ENCODE results near the gene NFATC2.
A peak's percentile ranks its signal among the peaks of the same experiment; 100 is the strongest.

The NFATC2 gene

GRCh38 chr20:51536116-51537069, 6.1 kb downstream of the NFATC2 start:
- no peak for DNase-seq (ENCODE audit: low spot score)

DNA sequence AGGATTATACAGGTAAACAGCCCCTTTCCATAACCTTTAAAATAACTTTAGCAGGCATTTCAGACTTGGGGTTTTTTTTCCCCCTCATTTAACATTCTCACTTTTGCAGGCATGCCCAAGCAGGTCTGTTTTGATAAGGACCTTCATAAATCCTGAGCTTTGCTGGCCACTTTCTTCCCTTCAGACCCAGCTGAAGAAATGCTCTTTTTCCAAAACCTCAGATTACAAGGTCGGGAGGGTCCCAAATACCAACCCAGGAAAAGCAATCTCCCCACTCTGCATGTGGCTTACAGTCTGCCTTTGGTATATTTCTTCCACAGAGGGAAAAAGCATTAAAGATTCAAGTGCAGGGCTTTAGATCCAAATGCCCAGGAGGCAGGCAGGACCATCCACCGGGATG, 6.8 kb downstream of the NFATC2 start:
- no peak for DNase-seq (ENCODE audit: low spot score)

GRCh38 chr20:51535075-51535386, 7.5 kb downstream of the NFATC2 start:
- DNase-seq (ENCODE audit: low spot score), result no peak

DNA sequence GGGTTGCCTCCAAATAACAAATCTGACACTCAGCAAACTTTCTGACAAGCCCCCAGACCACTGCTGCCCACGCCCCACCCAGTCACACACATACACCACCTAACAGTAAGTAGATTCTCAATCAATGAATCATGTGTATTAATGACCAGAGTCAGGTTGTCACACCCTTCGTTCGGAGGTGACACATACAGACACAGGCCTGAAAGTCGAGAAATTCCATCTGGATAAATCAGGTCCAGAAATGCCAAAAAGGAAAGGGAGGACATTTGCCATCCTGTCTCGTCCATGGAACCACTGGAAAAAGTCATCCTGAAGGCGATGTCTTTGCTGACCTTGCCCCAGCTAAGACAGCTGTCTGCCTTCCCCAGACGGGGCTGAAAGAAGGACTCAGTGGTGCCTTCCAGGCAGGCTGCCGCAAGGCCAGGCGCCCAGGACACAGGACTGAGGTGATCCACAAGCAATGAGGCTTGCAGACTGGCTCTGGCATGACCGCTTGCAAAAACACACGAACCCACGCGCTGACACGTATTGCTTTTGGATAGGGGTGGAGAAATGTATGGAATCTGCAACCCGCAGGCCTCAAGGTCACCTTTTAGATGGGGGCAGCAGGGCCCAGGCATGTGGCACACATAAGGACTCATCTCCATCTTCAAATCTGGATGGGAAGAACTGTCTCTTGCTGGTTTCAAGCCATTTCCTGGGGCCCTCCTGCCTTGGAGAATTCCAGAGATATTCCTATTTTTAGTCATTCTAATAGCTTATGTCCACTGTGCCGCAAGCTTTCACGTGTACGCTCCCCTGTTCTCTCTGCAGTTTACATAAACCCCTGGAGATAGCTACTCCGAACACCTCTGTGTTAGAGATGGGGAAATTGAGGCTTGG, 9.0 kb downstream of the NFATC2 start:
- DNase-seq (ENCODE audit: low spot score), result no peak

DNA sequence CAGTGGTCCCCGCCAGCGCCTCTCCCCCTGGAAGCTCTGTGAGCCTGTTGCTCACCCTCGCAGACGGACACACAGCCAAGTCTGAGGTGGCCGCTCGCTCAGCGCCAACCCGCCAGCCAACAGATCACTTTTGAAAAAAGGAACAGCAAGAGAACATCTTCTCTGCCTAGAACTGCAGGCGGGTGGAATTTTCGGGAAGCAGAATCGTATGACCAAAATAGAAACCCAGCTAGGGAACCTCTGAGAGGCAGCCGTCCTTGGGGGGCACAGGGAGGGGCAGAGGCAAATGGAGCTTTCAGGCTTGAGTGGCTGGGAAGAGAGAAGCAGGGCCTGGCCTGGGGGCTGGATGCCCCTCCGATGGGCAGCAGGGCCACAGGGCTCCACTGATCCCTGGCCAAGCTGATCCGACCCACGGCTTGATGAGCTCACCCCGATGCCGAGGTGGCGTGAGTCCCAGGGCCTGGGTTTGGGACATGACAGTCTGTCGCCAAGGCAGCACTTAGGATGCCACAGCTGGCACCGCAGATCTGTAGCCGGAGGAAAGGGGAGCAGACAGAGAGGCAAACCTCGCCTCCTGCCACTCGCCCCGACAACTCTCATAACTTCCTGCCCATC, 9.8 kb downstream of the NFATC2 start:
- no peak for DNase-seq (ENCODE audit: low spot score)

- no peak for DNase-seq (ENCODE audit: low spot score)
Observed at GRCh38 chr20:51531712-51532456, 10.6 kb downstream of the NFATC2 start.

- DNase-seq (ENCODE audit: low spot score), result no peak
Observed at GRCh38 chr20:51531141-51531710, 11.3 kb downstream of the NFATC2 start.

GRCh38 chr20:51529758-51530157, 12.8 kb downstream of the NFATC2 start:
- DNase-seq (ENCODE audit: low spot score), result no peak

- no peak for DNase-seq (ENCODE audit: low spot score)
Observed at GRCh38 chr20:51529081-51529681, 13.3 kb downstream of the NFATC2 start.

DNA sequence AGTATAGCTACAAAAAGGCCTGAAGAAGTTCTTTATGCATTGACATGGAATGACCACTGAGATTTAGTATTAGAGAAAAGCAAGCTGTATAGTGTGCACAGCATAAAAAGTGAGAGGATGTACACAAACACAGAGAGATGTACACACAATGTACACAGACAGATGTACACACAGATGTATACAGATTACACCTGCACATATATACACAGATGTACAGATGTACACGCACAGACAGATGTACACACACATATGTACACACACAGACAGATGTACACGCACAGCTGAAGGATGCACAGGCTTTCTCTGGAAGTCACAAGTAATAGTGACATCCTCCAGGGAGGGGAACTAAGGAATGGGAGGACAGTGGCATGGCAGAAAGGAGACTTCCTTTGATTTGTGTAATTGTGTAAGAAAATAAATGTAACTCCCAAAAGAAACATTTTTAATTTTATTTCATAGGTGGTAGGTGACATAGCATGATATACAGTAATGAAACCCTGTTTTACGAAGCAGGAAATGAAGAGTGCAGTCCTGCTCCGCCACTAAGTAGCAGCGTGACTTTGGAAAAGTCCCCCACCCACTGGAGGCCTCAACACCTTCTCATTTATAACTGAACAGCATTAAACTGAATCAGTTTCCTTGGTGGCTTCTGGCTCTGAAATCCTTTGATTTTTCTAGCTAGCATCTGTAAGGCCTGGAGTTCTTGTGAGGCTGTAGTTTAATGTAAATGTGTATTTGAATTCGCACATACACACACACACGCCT, 14.1 kb downstream of the NFATC2 start:
- DNase-seq (ENCODE audit: low spot score), result no peak

DNA sequence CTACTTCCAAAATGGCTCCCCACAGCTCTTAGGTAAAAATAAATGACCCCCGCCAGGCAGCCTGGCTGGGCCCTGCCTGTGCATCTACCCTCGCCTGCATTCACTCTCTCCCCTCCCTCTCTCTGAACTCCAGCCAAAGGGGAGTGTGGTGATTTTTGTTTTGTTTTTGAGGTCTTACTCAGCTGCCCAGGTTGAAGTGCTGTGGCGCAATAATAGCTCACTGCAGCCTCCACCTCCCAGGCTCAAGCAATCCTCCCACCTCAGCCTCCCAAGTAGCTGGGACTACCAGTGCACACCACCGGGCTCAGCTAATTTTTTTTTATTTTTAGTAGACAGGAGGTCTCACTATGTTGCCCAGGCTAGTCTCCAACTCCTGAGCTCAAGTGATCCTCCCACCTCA, 15.8 kb downstream of the NFATC2 start:
- no peak for DNase-seq (ENCODE audit: low spot score)

GRCh38 chr20:51526106-51526470, 16.4 kb downstream of the NFATC2 start:
- DNase-seq (ENCODE audit: low spot score), result no peak

DNA sequence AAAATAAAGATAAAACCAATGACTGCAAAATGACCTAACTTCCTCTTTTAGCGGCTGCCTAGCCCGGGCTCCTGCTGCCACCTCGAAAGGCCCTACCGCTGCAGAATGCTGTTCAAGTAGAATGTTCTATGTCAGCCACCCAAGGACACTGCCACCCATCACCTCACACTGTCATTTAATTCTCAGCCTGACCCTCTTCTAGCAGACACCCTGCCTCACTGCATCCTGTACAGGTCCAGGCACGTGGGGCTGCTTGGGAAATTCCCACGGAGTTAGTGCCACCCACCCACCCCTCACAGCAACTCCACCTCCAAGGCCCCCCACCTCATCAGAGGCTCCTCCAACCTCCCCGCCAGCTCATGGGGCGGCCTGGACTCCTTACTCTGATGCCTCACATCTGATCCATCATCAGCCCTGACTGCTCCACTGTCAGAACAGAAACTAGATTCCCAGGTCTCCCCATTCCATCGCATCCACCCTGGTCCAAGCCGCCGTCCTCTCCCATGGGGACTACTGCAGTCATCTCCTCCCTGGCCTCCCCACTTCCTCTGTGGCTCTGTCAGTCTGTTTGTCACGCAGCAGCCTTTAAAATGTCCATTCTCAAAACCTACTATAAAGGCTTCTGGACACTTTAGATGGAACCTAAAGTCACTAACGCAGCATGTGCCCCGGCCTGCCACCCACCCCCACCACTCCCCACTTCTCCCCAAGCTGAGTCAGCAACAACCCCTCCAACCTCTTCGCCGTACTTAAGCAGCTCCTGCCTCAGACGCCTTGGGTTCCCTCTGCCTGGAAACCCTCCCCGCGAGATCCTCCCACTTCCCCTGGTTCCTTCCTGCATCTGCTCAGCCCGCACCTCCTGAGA, 17.0 kb downstream of the NFATC2 start:
- peak; percentile 40 for DNase-seq (ENCODE audit: low spot score)

DNA sequence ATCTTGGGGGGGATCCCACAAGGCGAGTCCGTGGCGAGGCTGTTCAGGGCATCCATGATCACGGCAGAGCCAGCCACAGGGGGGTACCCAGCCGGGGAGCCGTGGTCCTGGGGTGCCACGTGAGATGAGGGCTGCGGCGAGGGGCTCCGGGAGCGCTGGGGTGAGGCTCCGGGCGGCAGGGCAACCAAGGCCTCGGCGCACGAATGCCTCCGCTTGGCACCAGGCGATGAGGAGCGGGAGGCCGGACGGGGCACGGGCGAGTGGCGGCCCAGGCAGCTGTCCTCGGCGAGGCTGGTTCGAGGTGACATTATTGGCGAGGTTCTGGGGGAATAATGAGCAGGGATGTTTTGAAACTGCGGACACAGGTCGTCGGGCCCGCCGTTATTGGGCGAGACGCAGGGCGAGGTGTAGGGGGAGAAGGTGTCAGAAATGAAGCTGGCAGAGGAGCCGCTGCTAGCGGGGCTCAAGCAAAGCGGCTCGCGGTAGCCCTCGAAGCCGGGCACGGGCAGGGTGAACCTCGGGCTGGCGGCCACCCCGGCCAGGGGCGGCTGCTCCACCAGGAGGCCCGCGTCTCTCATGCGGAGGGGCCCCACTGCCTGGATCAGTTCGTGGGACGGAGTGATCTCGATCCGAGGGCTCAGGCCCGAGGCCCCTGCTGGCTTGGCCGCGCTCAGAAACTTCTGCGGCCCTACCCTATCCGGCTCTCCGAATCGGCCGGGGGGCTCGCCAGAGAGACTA, 19.1 kb downstream of the NFATC2 start:
- no peak for DNase-seq (ENCODE audit: low spot score)

DNA sequence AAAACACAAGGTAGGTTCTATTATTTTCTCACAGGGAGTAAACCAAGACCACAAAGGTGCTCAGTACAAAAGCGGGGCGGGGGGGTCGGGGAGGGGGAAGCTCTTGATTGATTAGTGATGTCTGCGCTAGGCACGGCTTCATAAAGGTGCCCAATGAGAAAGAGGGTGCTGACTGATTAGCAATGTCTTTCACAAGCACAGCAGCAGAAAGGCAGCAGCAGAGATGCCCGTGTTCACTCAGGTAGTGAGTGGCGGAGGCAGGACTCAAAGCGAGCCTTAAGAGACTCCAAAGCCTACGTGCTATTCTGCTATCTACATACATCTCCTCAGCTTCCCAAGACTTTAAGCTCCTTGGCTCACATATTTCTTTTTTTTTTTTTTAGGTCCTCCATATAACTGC, 20.3 kb downstream of the NFATC2 start:
- no peak for DNase-seq (ENCODE audit: low spot score)

DNA sequence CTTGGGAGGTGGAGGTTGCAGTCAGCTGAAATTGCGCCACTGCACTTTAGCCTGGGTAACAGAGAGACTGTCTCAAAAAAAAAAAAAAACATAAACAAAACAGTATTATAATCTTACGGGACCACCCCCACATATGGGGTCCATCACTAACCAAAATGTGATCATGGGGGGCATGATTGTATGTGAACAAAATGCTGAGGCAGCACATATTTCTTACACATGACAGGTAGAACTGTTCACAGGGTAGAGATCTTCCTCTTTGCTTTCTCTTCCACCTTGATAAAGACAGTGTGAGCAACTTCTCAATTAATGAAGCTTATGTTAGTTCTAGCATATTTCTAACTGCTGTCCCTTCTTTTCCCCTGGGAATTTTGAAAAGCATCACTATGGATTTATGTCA, 24.7 kb downstream of the NFATC2 start:
- DNase-seq (ENCODE audit: low spot score), result no peak

DNA sequence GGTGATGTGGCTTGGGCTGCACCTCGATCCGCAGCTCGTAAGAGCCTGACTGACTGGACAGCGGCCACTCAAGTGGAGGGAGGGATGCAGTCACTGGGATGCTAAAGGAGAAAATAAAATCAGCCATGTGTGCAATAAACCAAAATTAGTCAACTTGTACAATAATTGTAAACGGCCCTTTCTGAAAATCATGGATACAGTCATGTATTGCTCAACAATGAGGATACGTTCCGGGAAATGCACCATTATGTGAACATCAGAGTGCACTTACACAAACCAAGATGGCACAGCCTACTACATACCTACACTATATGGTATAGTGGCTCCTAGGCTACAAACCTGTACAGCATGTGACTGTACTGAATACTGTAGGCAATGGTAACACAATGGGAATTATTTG, 25.7 kb downstream of the NFATC2 start:
- DNase-seq (ENCODE audit: low spot score), result no peak

GRCh38 chr20:51514836-51515235, 27.7 kb downstream of the NFATC2 start:
- DNase-seq (ENCODE audit: low spot score), result no peak

DNA sequence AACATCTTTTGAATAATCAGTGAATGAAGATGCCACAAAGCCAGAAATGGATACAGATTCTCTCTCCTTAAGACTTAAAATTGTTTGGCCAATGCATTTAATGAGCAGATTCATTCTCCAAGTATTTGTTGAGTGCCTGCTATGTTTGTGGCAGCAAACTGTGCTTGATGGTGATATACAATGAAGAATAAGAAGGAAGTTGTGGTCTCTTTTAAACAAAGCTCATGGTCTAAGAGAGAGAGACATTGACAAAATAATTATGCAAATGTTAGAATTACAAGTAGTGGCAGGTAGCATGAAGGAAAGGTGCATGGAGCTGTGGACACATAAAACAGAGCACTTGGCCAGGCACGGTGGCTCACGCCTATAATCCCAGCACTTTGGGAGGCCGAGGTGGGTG, 28.3 kb downstream of the NFATC2 start:
- DNase-seq (ENCODE audit: low spot score), result no peak
